Measurements from ENCODE around the gene ARID5B. TPM values are rescaled to one million over a fixed set of nuclear protein-coding genes. Genes with fewer than 3 reads are reported as not detected.

Gene ARID5B
- total and polyA plus RNA-seq, 2 donors (not counting 3 experiments of a cell fraction or from before 2014, with no cell fraction given): 5.6 to 8.9 TPM

- no peak for DNase-seq (ENCODE audit: low read depth, low spot score)
- H3K27me3 ChIP-seq (ENCODE audit: control insufficient read depth in 2 of 2, insufficient read depth in 2 of 2, low read length in 2 of 2): no peaks in the 10 kb centered on the region
- ChIA-PET POLR2A (interaction anchor here (0.6 kb wide), 1 partner anchor 110 kb away, joined by 8 read pairs; no protein-coding TSS in a partner anchor), CTCF (interaction anchor here (1.5 to 3.1 kb wide), 2 partner anchors 10 to 29 kb away, joined by 4 to 9 read pairs; no protein-coding TSS in a partner anchor)
- H3K9ac ChIP-seq (replicated peaks; ENCODE audit: extremely low read depth, insufficient read depth, low read length): no peak overlapping the region
- no peak overlapping the region for H3K27ac ChIP-seq (ENCODE audit: insufficient read depth, low read depth, low read length)
- no TSS peak for BruUV-seq (replicated peaks)
- no peaks in the 10 kb centered on the region for H3K79me2 ChIP-seq (ENCODE audit: control insufficient read depth, insufficient read depth, low read length)
- dilution Hi-C loops (cut with MboI; ENCODE audit: extremely low pct_ligation_motif_present, low sequenced_read_pairs) (no loop called here), intact Hi-C loops (cut with micrococcal nuclease) (no loop called here)
- H2AFZ ChIP-seq (ENCODE audit: low read depth, low read length): no peak overlapping the region
- no peaks in the 10 kb centered on the region for H4K20me1 ChIP-seq (replicated peaks; ENCODE audit: control insufficient read depth, extremely low read depth, insufficient read depth, low read length)
- no peak overlapping the region for H3K4me3 ChIP-seq (replicated peaks in 1 of 3; ENCODE audit: insufficient read depth in 1 of 3, low read depth in 1 of 3, low read length in 3 of 3)
- H3K36me3 ChIP-seq (ENCODE audit: control insufficient read depth in 2 of 2, extremely low read depth in 1 of 2, insufficient read depth in 2 of 2, low read length in 2 of 2): peaks cover 4 to 10% of the 10 kb centered on the region in 2 experiments
- H3K4me2 ChIP-seq (ENCODE audit: insufficient read depth, low read length): no peak overlapping the region
- no peaks in the 10 kb centered on the region for H3K9me3 ChIP-seq (replicated peaks; ENCODE audit: control insufficient read depth, insufficient read depth, low read length)
- peaks cover 22% of the 10 kb centered on the region for H3K4me1 ChIP-seq (ENCODE audit: control insufficient read depth, extremely low read depth, insufficient read depth, low read length)
- TF ChIP-seq POLR2A (IDR thresholded peaks at IDR 0.05; ENCODE audit: low read depth, low read length): no peak
- H3K9me1 ChIP-seq (replicated peaks; ENCODE audit: control insufficient read depth, extremely low read depth, insufficient read depth, low read length): no peaks in the 10 kb centered on the region
- FAIRE-seq: no peak
Measured at GRCh38 chr10:62053860-62054259, 152.4 kb downstream of the ARID5B start.

- Histone ChIP-seq H2AFZ (ENCODE audit: low read depth, low read length) (no peak overlapping the region), H3K4me3 (replicated peaks in 1 of 3; ENCODE audit: insufficient read depth in 1 of 3, low read depth in 1 of 3, low read length in 3 of 3) (no peak overlapping the region), H3K4me2 (ENCODE audit: insufficient read depth, low read length) (no peak overlapping the region), H3K9ac (replicated peaks; ENCODE audit: extremely low read depth, insufficient read depth, low read length) (no peak overlapping the region), H3K27ac (ENCODE audit: insufficient read depth, low read depth, low read length) (no peak overlapping the region), H3K9me1 (replicated peaks; ENCODE audit: control insufficient read depth, extremely low read depth, insufficient read depth, low read length) (no peaks in the 10 kb centered on the region), H3K4me1 (ENCODE audit: control insufficient read depth, extremely low read depth, insufficient read depth, low read length) (peaks cover 24% of the 10 kb centered on the region), H3K27me3 (ENCODE audit: control insufficient read depth in 2 of 2, insufficient read depth in 2 of 2, low read length in 2 of 2) (no peaks in the 10 kb centered on the region), H4K20me1 (replicated peaks; ENCODE audit: control insufficient read depth, extremely low read depth, insufficient read depth, low read length) (no peaks in the 10 kb centered on the region), H3K9me3 (replicated peaks; ENCODE audit: control insufficient read depth, insufficient read depth, low read length) (no peaks in the 10 kb centered on the region), H3K79me2 (ENCODE audit: control insufficient read depth, insufficient read depth, low read length) (no peaks in the 10 kb centered on the region), H3K36me3 (ENCODE audit: control insufficient read depth in 2 of 2, extremely low read depth in 1 of 2, insufficient read depth in 2 of 2, low read length in 2 of 2) (peaks cover 4 to 10% of the 10 kb centered on the region in 2 experiments)
- DNase-seq (ENCODE audit: low read depth, low spot score): no peak
- CTCF ChIA-PET: interaction anchor here (1.5 to 3.1 kb wide), 2 partner anchors 9 to 28 kb away, joined by 4 to 9 read pairs; no protein-coding TSS in a partner anchor
- intact Hi-C loops (cut with micrococcal nuclease): no loop called here
- BruUV-seq (replicated peaks): no TSS peak
- POLR2A ChIA-PET: interaction anchor here (0.6 kb wide), 1 partner anchor 111 kb away, joined by 8 read pairs; no protein-coding TSS in a partner anchor
- FAIRE-seq: no peak
- dilution Hi-C loops (cut with MboI; ENCODE audit: extremely low pct_ligation_motif_present, low sequenced_read_pairs): no loop called here
- TF ChIP-seq EZH2 (IDR thresholded peaks at IDR 0.05; ENCODE audit: borderline replicate concordance, low read depth, low read length, severe bottlenecking): no peak
- TF ChIP-seq POLR2A (IDR thresholded peaks at IDR 0.05; ENCODE audit: low read depth, low read length): no peak
- TF ChIP-seq JUN (IDR thresholded peaks at IDR 0.05; ENCODE audit: borderline replicate concordance, insufficient read depth, insufficient read length, low read depth): no peak
- TF ChIP-seq FOS (IDR thresholded peaks at IDR 0.05; ENCODE audit: borderline replicate concordance, insufficient read depth, low read length): no peak
- no peak for TF ChIP-seq MAX (IDR thresholded peaks at IDR 0.05; ENCODE audit: insufficient read depth, insufficient read length)
Measured at GRCh38 chr10:62054408-62054807, 152.9 kb downstream of the ARID5B start.

Data from endothelial cell of umbilical vein (primary cell).